Kasumi-1 (cell line): Measurements from ENCODE around the gene DDN.

Source experiments
- DNase-seq, 2 experiments: peaks; one replicate each; lab custom pipeline; 2025; lab: John Stamatoyannopoulos, UW

DDN gene

DNA sequence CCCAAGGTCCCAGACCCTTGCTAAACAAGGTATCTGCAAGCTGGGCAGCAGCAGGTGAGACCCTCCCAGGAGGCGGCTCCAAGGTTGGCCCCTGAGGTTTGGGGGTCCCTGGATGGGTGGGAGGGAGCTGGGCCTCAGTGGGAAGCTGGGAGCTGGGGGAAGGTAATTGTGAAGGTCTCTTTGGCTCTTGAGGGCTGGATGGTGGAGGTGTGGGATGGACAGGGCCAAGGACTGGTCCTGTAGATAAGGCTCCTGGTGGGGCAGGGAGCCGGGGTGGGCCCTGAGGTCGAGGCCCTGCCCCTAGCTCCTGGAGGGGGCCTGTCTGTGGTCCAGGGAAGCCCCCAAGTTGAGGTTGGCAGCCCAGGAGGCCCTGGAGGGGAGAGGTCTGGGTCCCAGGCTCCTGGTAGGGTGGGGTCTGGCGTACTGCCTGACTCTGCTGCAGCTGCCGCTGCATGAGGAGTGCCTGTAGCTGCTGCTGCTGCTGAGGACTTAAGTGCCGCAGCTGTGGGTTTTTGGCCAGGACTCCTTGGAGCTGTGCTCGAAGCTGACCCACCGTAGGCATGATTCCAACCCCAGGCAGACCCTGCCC, 32.5 kb upstream of the DDN start:
- no peak for DNase-seq

DNA sequence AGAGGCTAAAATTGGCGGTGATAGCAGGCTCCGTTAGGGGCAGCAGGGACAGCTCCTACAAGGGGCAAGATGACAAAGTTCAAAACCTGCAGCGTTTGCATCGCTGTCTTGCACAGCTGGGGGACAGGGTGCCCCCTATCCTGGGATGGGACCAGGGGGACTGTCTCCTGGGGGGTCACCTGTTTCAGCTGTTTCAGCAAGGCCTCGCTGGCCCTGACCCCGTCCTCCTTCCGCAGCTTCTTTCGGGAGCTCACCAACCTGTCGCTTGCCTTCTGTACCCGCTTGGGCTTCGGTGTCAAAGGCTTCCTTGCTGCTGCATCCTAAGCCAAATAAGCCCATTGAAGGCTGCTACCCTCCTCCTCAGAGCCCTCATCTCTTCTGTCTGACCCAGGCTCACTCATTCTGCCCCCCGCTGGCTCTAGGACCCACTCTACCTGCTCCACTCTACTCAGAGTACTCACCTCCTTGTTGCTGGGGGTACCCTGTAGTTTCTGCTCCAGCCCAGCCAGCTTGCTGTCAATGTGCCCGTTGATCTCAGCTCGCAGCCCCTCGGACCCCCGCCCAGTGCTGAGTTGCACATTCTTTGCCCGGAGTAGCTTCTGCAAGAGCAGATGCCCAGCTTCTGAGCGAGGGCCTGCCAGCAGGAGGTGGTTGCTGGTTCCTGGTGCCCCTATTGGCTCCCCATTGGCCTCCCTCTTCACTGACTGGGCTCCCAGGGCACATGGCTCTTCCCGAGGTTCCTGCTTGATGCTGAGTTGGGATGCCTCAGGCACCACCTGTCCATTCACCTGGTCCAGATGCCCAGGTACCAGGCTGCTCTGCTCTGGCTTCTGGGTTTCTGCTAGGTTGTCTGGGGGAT, 31.8 kb upstream of the DDN start:
- DNase-seq = no peak

DNA sequence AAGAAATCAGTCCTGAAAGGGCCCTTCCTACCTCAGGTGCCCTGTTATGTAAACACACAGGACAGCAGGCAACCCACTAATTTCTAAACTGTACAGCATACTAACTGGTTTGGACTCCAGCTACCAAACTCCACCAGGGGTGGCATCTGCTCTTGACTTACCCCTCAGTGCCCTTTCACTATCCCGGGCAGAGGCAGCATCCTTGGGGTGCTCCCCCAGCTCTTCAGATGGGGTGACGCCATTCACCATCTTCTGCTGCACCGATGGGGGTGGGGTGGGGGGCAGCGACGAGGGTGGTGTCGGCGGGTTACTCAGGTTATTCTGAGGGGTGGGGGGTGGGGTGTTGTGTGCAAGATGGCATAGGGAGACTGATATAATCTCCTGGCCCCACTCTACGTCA, 30.9 kb upstream of the DDN start:
- no peak for DNase-seq

DNA sequence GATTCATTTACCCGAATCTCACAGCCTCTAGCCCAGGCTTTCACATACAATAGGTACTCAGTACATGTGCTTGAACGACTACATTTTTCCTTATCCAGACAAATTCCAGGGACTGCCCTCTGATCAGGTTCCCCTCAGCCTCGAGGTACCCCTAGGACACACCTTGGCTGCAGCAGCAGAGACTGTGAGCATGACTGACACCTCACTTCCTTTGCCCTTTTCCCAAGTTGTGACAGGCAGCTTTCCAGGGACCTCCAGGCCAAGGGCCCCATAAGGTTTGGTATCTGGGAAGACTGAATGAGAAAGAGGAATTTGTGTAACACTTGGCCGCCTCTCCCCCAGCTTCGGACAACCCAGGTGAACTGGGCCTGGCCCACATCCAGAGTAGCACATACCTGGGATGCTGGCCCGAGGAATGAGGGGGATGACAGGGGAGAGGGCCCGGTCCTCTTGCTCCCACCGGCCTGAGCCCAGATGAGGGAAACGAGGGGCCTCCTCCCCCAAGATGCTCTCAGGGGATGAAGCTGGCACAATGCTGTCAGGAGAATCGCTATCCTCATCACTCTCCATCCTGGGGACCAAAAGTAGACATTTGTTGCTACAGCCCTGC, 29.6 kb upstream of the DDN start:
- no peak for DNase-seq

DNA sequence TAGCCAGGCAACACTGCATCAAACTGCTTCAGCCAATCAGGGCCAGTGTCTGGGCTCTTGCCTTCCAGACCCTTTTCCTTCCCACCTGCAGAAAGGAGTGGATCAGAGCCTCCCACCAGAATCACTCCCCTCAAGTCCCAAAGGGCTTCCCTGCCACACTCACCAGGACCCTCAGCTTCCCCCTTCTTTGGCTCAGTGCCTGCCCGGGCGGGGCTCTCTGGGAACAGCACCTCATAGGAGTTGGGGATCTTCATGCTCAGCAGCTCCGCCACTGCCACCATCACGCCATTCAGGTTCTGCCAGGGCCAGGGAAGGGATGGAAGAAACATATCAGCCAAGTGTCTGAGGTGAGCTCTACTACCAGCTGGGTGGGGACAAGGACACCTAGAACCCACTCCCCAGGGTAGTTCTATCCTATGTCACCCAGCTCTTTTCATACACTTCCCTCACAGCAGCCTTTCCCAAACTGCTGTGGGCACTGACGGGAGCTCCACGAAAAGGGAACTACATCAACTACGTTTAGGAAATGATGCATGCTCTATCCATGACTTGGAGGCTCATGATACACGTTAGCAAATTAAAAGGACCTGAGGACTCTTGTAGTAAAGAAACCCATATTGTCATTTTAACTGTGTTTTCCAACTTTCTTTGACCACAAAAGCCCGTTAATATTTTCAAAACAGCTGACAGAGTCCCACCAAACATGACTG, 28.8 kb upstream of the DDN start:
- DNase-seq = no peak

DNA sequence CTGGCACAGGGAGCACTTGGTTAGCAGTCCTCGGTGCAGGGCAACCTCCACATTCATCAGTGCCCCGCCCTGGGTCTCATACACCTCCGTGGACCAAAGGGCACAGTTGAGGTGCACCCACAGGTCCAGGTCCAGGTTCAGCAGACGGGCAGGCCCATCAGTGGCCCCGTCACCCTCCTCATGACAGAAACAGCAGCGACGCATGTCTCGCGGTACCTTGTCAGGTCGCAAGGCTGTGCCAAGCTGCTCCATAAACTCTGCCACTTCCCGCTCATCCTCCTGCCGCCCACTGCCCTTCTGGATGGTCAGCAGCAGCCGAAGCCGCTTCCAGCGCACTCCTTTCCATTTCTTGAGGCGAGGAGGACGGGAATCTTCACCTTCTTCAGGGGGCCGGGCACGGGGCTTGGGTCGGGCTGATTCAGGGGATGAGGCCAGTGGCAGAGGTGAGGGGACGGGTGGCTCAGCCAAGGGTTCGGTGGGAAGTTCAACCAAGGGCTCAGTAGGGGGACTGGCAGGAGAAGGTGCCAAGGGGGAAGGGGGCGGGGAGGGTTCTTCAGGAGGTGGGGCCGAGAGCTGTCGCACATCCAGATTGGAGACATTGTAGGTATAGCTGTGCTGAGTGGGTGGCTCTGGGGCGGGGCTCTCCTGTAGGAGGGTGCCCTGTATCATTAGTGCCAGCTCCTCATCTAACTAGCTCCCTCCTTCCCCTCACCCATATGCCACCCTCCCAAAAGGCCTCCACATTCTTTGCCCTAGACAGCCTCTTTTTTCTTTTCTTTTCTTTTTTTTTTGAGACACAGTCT, 27.7 kb upstream of the DDN start:
- DNase-seq = no peak

DNA sequence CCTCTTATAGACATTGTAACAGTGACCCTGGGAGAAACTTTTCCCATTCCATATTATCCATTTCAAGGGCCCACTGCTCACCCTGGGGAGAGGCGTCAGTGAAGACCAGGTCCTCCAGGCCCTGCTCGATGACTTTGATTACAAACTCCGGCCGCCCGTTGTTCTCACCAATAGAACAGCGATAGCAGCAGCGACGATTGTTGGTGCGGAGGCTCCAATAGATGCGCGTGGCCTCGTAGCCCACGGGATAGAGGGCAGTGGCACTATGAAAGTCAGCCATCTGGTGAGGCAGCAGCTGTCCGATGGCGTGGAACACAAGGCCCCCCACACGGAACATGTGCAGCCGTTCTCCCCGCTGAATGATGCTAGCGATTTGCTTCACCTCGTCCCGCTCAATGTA, 26.9 kb upstream of the DDN start:
- no peak for DNase-seq

DNA sequence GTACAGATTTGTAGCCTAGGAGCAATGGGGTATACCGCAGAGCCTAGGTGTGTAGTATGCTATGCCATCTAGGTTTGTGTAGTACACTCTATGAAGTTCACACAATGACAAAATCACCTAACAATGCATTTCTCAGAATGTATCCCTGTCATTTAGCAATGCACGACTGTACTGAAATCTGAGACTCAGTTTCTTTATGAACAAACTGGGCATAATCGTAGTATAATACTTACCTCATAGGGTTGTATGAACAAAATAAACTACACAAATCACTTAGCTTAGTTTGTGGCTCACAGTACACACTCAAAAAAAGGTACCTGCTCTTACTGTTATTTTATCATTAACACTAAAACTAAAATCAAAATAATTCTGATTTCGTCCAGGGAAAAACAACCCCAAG, 26.3 kb upstream of the DDN start:
- no peak for DNase-seq

DNA sequence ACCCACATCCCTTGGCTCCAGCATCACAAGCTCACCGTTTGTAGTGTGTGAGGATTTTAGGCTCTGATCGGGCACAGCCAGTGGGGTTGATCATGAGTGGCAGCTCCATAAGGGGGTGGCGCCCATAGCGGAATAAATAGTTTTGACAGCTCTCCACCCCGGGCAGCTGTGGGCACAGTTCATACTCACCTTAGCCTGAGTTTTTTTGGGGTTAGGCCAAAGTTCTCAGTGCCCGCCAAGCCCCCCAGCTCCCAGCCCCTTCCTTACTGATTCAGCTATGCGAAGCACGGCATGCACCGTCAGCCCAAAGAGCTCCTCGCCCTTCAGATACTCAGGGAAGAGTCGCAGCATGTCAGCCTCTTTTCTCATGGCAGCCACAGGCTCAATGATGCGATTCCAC, 25.4 kb upstream of the DDN start:
- DNase-seq = no peak

DNA sequence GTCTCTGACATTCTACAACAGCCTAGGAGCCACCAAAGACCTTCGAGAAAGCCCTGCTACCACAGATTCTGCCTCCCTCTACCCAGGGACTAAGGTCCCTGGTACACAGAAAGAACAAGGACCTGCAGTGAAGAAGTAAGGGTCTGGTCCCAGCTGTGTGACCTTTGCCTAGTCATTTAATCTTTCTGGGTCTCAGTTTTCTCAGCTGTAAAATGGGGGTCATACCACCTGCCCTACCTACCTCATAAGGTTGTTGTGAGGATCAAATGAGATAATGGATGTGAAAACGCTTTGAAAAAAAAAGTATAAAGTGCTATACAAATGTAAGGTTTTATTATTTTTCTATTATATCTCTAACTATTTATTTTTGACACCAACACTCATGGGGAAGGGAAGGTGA, 24.6 kb upstream of the DDN start:
- no peak for DNase-seq

DNA sequence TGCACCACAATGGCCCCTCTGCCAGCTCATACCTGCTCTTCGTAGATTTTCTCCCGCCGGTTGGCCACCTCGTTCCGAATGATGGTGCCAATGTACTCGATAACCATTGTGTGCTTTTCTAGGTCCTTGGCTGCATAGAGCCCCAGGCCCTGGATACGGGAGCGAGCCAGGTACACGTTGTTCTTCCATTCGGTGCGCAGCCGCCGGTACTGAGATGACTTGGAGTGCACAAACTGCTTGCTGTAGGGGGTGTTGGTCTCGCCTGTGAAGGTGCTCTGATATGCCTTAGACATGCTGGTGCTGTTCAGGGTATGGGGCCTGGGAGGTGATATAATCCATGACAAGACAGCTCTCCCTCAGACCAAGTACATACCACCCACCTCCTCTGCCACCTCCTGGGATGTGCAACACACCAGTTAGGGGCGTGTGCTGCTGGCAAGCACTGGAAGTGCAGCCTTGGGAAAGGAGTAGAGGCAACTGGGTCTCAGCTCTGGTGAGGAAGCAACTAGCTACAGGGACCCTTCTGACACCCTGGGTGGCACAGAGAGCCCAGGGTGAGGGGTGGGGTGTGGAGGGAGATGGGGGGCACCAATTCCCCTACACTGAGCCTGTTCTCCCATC, 23.5 kb upstream of the DDN start:
- DNase-seq = no peak

DNA sequence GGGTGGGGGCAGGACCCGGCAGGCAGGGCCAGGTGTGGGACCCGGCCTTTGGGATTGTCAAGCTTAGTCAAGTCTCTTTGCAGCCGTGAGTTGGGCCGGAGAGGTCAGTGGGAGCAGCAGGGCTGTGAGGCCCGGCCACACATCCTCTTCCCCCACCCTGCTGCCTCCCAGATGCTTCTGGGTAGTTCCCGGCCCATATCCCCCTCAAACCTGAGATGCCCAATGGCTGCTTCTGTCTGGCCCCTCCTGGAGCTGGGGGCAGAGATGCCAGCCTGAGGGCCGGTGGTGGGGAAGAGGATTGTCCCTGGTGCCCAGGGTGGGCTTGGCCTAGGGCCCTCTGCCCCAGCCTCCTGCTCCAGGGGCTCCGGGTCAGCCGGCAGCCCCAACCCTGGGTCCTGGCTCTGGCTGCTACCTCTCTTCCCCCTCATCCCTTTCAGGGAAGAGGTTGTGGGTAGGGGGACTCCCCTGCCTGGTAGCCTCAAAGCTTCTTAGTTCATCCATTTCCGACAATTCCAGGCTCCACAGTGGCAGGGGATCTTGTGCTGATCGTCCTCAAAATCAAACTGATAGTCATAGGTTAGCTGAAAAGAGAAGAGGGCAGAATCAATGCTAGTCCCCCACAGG, 22.2 kb upstream of the DDN start:
- DNase-seq = no peak

DNA sequence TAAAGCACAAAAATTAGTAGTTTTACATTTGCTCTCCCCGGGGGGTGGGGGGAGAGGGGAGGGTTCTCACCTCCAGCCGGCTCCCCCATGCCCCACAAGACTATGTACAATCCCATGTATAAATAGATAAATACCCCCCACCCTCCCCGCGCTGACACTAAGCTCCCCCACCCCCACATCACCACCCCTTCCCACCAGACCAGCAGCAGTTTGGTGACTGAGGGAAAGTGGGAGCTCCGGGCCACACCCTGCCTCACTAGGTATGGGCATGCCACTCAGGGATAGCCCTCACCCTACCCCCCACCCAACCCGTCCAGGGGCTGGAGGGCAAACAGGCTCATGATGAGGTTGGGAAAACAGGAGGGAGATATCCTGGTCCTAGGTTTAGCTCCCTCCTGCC, 21.3 kb upstream of the DDN start:
- DNase-seq = no peak

DNA sequence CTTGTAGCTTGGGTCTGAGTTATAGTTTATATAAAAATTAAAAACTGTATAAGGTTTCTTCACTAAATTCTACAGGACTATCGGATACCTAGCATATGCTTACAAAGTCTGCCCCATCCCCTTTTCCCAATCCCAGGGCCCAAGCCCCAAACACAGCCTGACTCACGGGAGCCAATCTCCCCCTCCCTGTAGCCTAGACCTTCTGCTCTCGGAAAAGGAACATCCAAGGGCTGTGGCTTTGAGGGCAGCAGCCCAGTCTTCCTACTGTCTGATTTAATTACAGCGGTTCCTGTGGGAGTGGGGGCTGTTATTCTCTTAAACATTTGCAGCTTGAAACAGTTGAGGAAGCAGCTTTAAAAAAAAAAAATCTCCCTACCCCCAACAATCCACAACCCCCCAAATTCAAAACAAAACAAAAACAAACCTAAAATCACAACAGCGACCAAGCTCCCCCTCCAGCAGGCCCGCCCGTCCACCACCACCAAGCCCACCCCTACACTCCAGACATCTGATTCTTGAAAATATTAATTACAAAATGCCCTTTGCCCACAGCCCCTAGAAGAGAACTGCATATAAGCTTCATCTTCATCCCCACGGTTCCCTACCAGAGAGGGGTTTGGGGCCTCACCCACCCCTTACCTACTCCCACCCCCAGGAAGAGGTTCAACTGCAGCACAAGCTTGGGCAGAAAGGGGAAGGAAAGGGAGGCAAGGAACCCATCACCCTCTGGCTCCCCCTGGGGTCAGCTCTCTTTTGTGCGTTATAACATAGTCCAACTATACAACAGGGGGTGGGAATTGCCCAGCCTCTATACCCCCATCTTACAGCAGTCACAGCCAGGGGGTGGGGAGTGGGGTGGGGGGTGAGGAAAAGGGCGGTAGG, 20.5 kb upstream of the DDN start:
- DNase-seq = peak; percentile 89

DNA sequence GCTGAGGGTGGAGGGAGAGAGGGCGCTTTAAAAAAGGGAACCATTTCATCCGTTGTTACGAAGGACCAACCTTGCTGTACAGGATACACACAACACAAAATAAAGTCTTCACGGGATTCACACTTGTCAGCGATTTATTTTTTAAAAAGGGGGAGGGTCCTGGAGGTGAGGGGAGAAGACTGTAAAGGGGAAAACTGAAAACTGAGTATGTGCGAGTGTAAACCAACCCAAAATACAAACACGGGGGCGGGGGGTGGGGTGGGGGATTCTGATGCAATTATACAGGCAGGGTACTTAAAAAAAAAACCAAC, 19.9 kb upstream of the DDN start:
- peak in 1 of 2 experiments; percentile 76 for DNase-seq

DNA sequence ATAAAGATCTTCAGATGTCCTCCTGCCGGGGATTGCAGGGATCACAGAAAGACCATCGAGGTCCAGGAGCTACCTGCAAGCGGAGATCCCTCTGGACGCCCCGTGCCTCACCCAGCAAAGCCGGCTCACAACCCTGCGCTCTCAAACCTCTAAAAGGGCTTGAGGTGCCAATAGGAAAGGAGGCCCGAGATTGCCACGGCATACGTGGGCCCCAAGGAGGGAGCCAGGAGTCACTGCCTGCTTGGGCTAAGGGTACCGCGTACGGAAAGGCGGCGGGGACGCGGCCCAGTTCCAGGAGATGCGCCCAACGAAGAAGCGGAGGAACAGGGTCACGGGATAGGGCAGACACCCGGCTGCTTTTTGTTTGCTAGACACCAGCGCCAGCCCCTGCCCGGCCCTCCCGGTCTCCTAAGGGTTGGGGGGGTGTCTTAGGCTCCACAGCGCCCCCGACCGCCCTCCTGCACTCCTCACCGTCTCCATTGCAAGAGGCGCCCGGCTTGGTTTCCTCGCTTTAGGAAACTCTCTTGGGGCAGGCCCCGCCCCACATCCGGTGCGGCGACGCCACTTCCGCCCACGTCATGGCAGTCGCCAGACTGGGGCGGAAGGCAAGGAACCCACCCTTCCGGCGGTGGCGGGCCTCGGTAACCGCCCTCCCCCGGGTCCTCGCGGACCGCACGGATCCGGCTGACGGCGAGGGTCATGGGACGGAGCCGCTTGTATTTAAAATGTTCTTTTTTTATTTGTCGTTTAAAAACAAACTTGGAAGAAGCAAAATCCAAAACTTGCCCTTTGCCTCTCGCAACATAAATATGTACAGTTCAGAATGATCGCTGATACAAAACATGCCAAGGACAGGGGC, 19.3 kb upstream of the DDN start, which contains the start of gene PRKAG1:
PRKAG1 (minus strand) TSS at position 516 of the 859 bp plus-strand sequence; CDS start at position 480, 36 bp downstream.
- peak; percentile 96 to 97 for DNase-seq

DNA sequence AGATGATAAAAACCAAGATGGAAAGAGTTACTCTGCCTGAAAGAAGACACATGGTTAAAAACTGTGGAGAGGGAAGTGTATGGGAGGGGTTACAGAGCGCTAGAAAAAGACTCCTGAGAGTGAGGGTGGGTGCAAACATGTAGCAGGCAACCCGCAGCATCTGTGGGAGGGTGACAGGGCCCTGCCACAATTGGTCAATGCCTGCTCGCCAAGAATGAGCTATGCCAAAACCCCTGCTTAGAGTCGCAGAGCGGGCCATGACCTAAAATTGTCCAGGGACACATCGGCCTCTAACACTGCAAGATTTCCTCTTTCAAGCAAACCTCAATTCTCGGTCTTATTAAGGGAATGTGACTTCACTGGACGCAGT, 18.7 kb upstream of the DDN start:
- DNase-seq = peak; percentile 60 to 65

DNA sequence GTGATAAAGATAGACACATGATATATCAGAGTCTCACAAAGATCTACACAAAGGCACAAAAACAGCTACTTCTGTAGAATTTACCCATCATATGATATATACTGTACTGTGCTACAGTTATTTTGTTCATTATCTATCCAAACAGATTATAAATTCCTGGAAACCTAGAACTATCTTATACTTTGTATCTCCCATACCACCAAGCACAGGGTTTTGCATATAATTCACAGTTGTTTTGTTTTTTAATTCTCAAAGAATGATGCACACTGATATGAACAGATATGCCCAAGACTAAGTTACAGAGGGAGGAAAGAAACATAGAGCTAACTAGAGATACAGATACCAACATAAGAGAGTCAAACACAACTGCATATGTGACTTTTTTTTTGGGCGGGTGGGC, 16.0 kb upstream of the DDN start:
- no peak for DNase-seq

DNA sequence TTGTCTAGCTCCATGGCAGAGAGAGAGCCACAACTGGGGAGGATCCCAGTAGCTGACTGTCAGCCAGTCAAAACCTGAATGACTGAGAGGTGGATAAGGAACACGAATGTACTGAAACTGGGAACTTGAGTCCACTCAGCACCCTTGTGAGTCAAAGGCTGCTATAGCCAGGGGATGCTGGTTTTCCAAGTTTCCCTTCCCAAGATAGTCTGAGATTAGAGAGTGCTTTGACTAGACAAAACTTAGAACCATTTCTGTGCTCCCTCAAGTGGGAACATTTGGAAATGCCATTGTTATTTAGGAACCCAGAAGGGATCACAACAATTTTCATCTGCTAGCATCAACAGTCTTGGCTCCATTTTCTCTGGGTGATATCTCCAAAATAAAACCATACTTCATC, 15.4 kb upstream of the DDN start:
- peak; percentile 7 to 34 for DNase-seq
